ENCODE data around the gene INSYN2B.

Gene INSYN2B

DNA sequence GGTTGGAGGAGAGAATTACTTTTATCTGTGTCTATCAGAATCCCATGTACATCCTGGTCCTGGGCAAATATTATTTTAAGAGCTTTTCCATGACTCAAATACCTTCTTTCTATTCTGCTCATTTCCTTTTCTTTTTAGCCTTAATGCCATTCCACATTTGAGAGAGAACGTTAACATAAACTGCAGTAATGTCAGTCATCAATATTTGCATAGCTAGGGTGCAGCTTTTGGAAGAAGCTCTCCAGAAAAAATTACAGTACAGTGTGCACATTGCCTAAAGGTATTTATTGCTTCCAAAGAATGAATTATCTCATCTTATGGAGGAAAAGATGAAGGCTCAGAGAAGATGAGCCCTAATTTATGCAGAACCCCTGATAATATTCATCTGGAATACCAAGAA, 58.3 kb downstream of the INSYN2B start:
- no peaks in the 10 kb centered on the region for H3K27me3 ChIP-seq (ENCODE audit: insufficient read depth, poor library complexity, severe bottlenecking)
- no peak for DNase-seq (ENCODE audit: low read depth in 1 of 2, low spot score in 1 of 2)

GRCh38 chr5:169921384-169921783, 58.9 kb downstream of the INSYN2B start:
- TF ChIP-seq POLR2AphosphoS5 (IDR thresholded peaks at IDR 0.05; ENCODE audit: low read depth) = no peak
- no peak for TF ChIP-seq CTCF (IDR thresholded peaks at IDR 0.05; ENCODE audit: insufficient read depth, low read length)
- no peak for TF ChIP-seq SPI1 (IDR thresholded peaks at IDR 0.05; ENCODE audit: borderline replicate concordance, low read depth)
- TF ChIP-seq, protein P1, sequence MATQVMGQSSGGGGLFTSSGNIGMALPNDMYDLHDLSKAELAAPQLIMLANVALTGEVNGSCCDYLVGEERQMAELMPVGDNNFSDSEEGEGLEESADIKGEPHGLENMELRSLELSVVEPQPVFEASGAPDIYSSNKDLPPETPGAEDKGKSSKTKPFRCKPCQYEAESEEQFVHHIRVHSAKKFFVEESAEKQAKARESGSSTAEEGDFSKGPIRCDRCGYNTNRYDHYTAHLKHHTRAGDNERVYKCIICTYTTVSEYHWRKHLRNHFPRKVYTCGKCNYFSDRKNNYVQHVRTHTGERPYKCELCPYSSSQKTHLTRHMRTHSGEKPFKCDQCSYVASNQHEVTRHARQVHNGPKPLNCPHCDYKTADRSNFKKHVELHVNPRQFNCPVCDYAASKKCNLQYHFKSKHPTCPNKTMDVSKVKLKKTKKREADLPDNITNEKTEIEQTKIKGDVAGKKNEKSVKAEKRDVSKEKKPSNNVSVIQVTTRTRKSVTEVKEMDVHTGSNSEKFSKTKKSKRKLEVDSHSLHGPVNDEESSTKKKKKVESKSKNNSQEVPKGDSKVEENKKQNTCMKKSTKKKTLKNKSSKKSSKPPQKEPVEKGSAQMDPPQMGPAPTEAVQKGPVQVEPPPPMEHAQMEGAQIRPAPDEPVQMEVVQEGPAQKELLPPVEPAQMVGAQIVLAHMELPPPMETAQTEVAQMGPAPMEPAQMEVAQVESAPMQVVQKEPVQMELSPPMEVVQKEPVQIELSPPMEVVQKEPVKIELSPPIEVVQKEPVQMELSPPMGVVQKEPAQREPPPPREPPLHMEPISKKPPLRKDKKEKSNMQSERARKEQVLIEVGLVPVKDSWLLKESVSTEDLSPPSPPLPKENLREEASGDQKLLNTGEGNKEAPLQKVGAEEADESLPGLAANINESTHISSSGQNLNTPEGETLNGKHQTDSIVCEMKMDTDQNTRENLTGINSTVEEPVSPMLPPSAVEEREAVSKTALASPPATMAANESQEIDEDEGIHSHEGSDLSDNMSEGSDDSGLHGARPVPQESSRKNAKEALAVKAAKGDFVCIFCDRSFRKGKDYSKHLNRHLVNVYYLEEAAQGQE (IDR thresholded peaks at IDR 0.05; ENCODE audit: insufficient replicate concordance, low read depth) = no peak
- no peak for TF ChIP-seq GABPA (IDR thresholded peaks at IDR 0.05; ENCODE audit: low read depth)

More for the DNA sequence above, 58.3 kb downstream of the INSYN2B start:
- no peak for TF ChIP-seq CTCF (IDR thresholded peaks at IDR 0.05; ENCODE audit: insufficient read depth, low read length)
- no peak for TF ChIP-seq SPI1 (IDR thresholded peaks at IDR 0.05; ENCODE audit: borderline replicate concordance, low read depth)
- no peak for TF ChIP-seq GABPA (IDR thresholded peaks at IDR 0.05; ENCODE audit: low read depth)
- TF ChIP-seq, protein P1 (IDR thresholded peaks at IDR 0.05; ENCODE audit: insufficient replicate concordance, low read depth) = no peak
- no peak for TF ChIP-seq POLR2AphosphoS5 (IDR thresholded peaks at IDR 0.05; ENCODE audit: low read depth)
- Histone ChIP-seq H3K4me3 (replicated peaks; ENCODE audit: insufficient read depth, low read length) (no peak overlapping the region), H3K27ac (replicated peaks) (no peak overlapping the region)

GRCh38 chr5:169920474-169920873, 59.8 kb downstream of the INSYN2B start:
- TF ChIP-seq SPI1 (IDR thresholded peaks at IDR 0.05; ENCODE audit: borderline replicate concordance, low read depth) (no peak), GABPA (IDR thresholded peaks at IDR 0.05; ENCODE audit: low read depth) (no peak), CTCF (IDR thresholded peaks at IDR 0.05; ENCODE audit: insufficient read depth, low read length) (no peak), POLR2AphosphoS5 (IDR thresholded peaks at IDR 0.05; ENCODE audit: low read depth) (no peak)
- TF ChIP-seq, protein P1 (IDR thresholded peaks at IDR 0.05; ENCODE audit: insufficient replicate concordance, low read depth) = no peak
- no peak for DNase-seq (ENCODE audit: low read depth in 1 of 2, low spot score in 1 of 2)
- Histone ChIP-seq H3K27me3 (ENCODE audit: insufficient read depth, poor library complexity, severe bottlenecking) (no peaks in the 10 kb centered on the region), H3K27ac (replicated peaks) (no peak overlapping the region), H3K4me3 (replicated peaks; ENCODE audit: insufficient read depth, low read length) (no peak overlapping the region)

More at GRCh38 chr5:169921384-169921783, 58.9 kb downstream of the INSYN2B start:
- no peaks in the 10 kb centered on the region for H3K27me3 ChIP-seq (ENCODE audit: insufficient read depth, poor library complexity, severe bottlenecking)
- no peak for DNase-seq (ENCODE audit: low read depth in 1 of 2, low spot score in 1 of 2)
- no peak overlapping the region for H3K27ac ChIP-seq (replicated peaks)
- H3K4me3 ChIP-seq (replicated peaks; ENCODE audit: insufficient read depth, low read length) = no peak overlapping the region

Measured in HL-60 (cell line).